ENCODE results near the gene PSMG3. TPM values are rescaled to one million over a fixed set of nuclear protein-coding genes. Genes with fewer than 3 reads are reported as not detected.

Gene PSMG3
- total and polyA plus RNA-seq, 3 donors from 2014 or later: 23.7 to 44.5 (median 39.1) TPM

GRCh38 chr7:1608318-1608717 is 38.5 kb upstream of the PSMG3 start:
- no peaks in the 10 kb centered on the region for H3K9me3 ChIP-seq
- no peaks in the 10 kb centered on the region for H3K4me1 ChIP-seq
- intact Hi-C loops (cut with DNase I; ENCODE audit: low total_unique reads): no loop called here
- DNase-seq: no peak
- no peaks in the 10 kb centered on the region for H3K27me3 ChIP-seq
- no peaks in the 10 kb centered on the region for H3K36me3 ChIP-seq (ENCODE audit: low read depth, missing control alignments)
- no peak overlapping the region for H3K4me3 ChIP-seq
- no peak overlapping the region for H3K27ac ChIP-seq
- TF ChIP-seq CTCF (IDR thresholded peaks at IDR 0.05) (no peak), POLR2A (IDR thresholded peaks at IDR 0.05) (no peak)
- 85 to 87% methylated on average over 5 to 6 of the region's 8 CpGs for WGBS, 2 donors

- Histone ChIP-seq H3K4me1 (no peaks in the 10 kb centered on the region), H3K9me3 (no peaks in the 10 kb centered on the region), H3K36me3 (ENCODE audit: low read depth, missing control alignments) (no peaks in the 10 kb centered on the region), H3K27ac (no peak overlapping the region), H3K27me3 (no peaks in the 10 kb centered on the region), H3K4me3 (no peak overlapping the region)
- no peak for TF ChIP-seq POLR2A (IDR thresholded peaks at IDR 0.05)
- no peak for TF ChIP-seq CTCF (IDR thresholded peaks at IDR 0.05)
- 45 to 64% methylated on average over 4 to 10 of the region's 10 CpGs for WGBS, 2 donors
- DNase-seq: no peak
- intact Hi-C loops (cut with DNase I; ENCODE audit: low total_unique reads): no loop called here
These were observed 37.9 kb upstream of the PSMG3 start for GRCh38 chr7:1607696-1608095.

GRCh38 chr7:1607001-1607400 is 37.2 kb upstream of the PSMG3 start:
- Histone ChIP-seq H3K4me1 (no peaks in the 10 kb centered on the region), H3K9me3 (no peaks in the 10 kb centered on the region), H3K36me3 (ENCODE audit: low read depth, missing control alignments) (no peaks in the 10 kb centered on the region), H3K4me3 (no peak overlapping the region), H3K27ac (no peak overlapping the region), H3K27me3 (no peaks in the 10 kb centered on the region)
- no peak for DNase-seq
- intact Hi-C loops (cut with DNase I; ENCODE audit: low total_unique reads): no loop called here
- 49 to 61% methylated on average over 7 of the region's 7 CpGs for WGBS, 2 donors
- TF ChIP-seq CTCF (IDR thresholded peaks at IDR 0.05): no peak

- H3K4me1 ChIP-seq: no peaks in the 10 kb centered on the region
- TF ChIP-seq POLR2A (IDR thresholded peaks at IDR 0.05) (no peak), CTCF (IDR thresholded peaks at IDR 0.05) (no peak)
- no peak overlapping the region for H3K27ac ChIP-seq
- intact Hi-C loops (cut with DNase I; ENCODE audit: low total_unique reads): no loop called here
- DNase-seq: no peak
- H3K4me3 ChIP-seq: no peak overlapping the region
- WGBS, 2 donors: 83 to 84% methylated on average over 2 of the region's 2 CpGs
- H3K9me3 ChIP-seq: no peaks in the 10 kb centered on the region
- no peaks in the 10 kb centered on the region for H3K27me3 ChIP-seq
- no peaks in the 10 kb centered on the region for H3K36me3 ChIP-seq (ENCODE audit: low read depth, missing control alignments)
These were observed 34.6 kb upstream of the PSMG3 start for GRCh38 chr7:1604383-1604782.

- no peaks in the 10 kb centered on the region for H3K4me1 ChIP-seq
- no peaks in the 10 kb centered on the region for H3K36me3 ChIP-seq (ENCODE audit: low read depth, missing control alignments)
- TF ChIP-seq POLR2A (IDR thresholded peaks at IDR 0.05) (no peak), CTCF (IDR thresholded peaks at IDR 0.05) (no peak)
- no peaks in the 10 kb centered on the region for H3K9me3 ChIP-seq
- no peaks in the 10 kb centered on the region for H3K27me3 ChIP-seq
- 77 to 88% methylated on average over 17 to 41 of the region's 41 CpGs for WGBS, 2 donors
- no peak overlapping the region for H3K4me3 ChIP-seq
- no peak overlapping the region for H3K27ac ChIP-seq
- no peak for DNase-seq
- intact Hi-C loops (cut with DNase I; ENCODE audit: low total_unique reads): no loop called here
These were observed 33.8 kb upstream of the PSMG3 start for GRCh38 chr7:1603346-1604225.

Measured in testis (tissue), 3 donors.